ENCODE results near the gene TFE3.

- TF ChIP-seq CTCF (IDR thresholded peaks at IDR 0.05; ENCODE audit: low read depth, low read length, poor library complexity, severe bottlenecking) (no peak), EZH2phosphoT487 (IDR thresholded peaks at IDR 0.05; ENCODE audit: borderline replicate concordance, low read length) (no peak)
These were observed 28.9 kb upstream of the TFE3 start for GRCh38 chrX:49071877-49072711.

Measured in DOHH2 (cell line).